Stimulated activated CD4-positive, alpha-beta T cell treated with anti-CD3 and anti-CD28 coated beads, Interleukin-4, amount 100 ng/mL, for 48 hours (primary cell): Measurements from ENCODE around the gene SHF.

Experiments used
- DNase-seq, 2 donors: peaks; one replicate each; pipeline ENCODE4 v3.0.0-alpha.2; 2020; ENCODE audit warnings: low read depth in 2 of 2

The SHF gene

GRCh38 chr15:45128971-45129639, 58.7 kb downstream of the SHF start:
- DNase-seq = no peak

- DNase-seq = no peak
These were observed 61.1 kb downstream of the SHF start for GRCh38 chr15:45126535-45127158.

- no peak for DNase-seq
These were observed 64.4 kb downstream of the SHF start for GRCh38 chr15:45123397-45123796.

- DNase-seq = no peak
These were observed 65.0 kb downstream of the SHF start for GRCh38 chr15:45122719-45123118.

- no peak for DNase-seq
These were observed 65.9 kb downstream of the SHF start for GRCh38 chr15:45121706-45122417.

GRCh38 chr15:45121020-45121419, 66.7 kb downstream of the SHF start:
- no peak for DNase-seq

GRCh38 chr15:45120081-45120972, 67.4 kb downstream of the SHF start:
- no peak for DNase-seq

GRCh38 chr15:45118996-45119395, 68.8 kb downstream of the SHF start:
- DNase-seq = no peak

- peak; percentile 79 to 80 for DNase-seq
These were observed 69.6 kb downstream of the SHF start for GRCh38 chr15:45118131-45118588.

GRCh38 chr15:45117308-45118130, 70.2 kb downstream of the SHF start:
- no peak for DNase-seq
